SK-N-SH treated with all-trans-retinoic acid at 6 μM for 48 hours (cell line): ENCODE data around the gene CTNNBL1.

Source experiments
- CSDC2 ChIP-seq: fragments of 250-450 bp; sonication (Bioruptor Pico); IDR thresholded peaks from 2 replicates; pipeline ENCODE4 v1.5.0; 2020; ENCODE audit warnings: mild to moderate bottlenecking, moderate library complexity
- TCF4 ChIP-seq: fragments of 250-450 bp; sonication (Bioruptor Pico); IDR thresholded peaks from 2 replicates; pipeline ENCODE4 v1.8.0; 2021; ENCODE audit warnings: mild to moderate bottlenecking, moderate library complexity, borderline replicate concordance

DNA sequence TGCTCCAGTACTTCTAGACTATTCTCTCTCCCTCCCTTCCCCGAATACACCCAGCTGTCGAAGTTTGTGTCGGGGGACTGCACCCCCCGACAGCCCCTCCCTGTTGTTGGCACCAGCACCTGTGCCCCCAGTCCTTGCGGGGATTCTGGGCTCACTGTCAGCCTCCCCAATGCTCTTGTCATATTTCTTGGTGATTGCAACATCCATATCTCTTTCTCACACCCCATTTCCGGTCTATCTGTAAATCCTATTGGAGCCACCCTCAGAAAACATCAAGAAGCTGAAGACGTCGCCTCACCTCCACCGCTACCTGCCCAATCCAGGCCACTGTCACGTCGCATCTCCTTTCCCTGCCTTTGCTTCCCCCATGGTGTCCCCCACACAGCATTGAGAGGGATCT lies 176.5 kb downstream of the CTNNBL1 start:
- TF ChIP-seq CSDC2 (no peak), TCF4 (no peak)
